Right lobe of liver (tissue), 6 donors: ENCODE measurements around the gene TBCA. TPM values are rescaled to one million over a fixed set of nuclear protein-coding genes. Genes with fewer than 3 reads are reported as not detected.

ENCODE experiments used
- ATAC-seq, 4 donors: fragments of 200-7000 bp; cut with Tn5 transposase; one replicate each; pipeline ENCODE4 v1.9.1; 2020; ENCODE audit warnings: mild to moderate bottlenecking in 4 of 4, moderate library complexity in 4 of 4
- DNase-seq, 3 donors: peaks; one replicate each; pipeline ENCODE4 v3.0.0-alpha.2; 2020
- H3K27ac ChIP-seq, 3 donors: fragments of 200-600 bp; one replicate each; pipeline ENCODE4 v1.8.0; 2022
- H3K27me3 ChIP-seq, 2 donors: fragments of 200-600 bp; one replicate each; pipeline ENCODE4 v1.8.0; 2022
- H3K36me3 ChIP-seq, 4 donors: fragments of 200-600 bp; sonication (generic) in 1 of 4; one replicate each; pipeline versions ENCODE4 v1.5.1 to v1.8.0; 2017 to 2022; ENCODE audit warnings: control low read depth in 1 of 4
- H3K4me1 ChIP-seq, 4 donors: fragments of 200-600 bp; sonication (generic) in 1 of 4; one replicate each; pipeline versions ENCODE4 v1.5.1 to v1.8.0; 2017 to 2022; ENCODE audit warnings: control low read depth in 1 of 4
- H3K4me3 ChIP-seq, 3 donors: fragments of 200-600 bp; one replicate each; pipeline ENCODE4 v1.8.0; 2022
- H3K9me3 ChIP-seq, 4 donors: fragments of 200-600 bp; sonication (generic) in 1 of 4; one replicate each; pipeline versions ENCODE4 v1.5.1 to v1.8.0; 2017 to 2022; ENCODE audit warnings: control low read depth in 1 of 4
- POLR2A ChIP-seq: fragments of 450-650 bp; IDR thresholded peaks from one replicate; pipeline ENCODE4 v1.6.1; 2017; ENCODE audit warnings: antibody characterized with exemption, mild to moderate bottlenecking
- WGBS: methylation state at CpG from one replicate; pipeline ENCODE4 v1.1.6; 2018; ENCODE audit warnings: low coverage, low lambda C conversion rate; ENCODE audit not compliant: insufficient coverage; ENCODE audit errors: missing lambda C conversion rate; 5-methylcytosine and 5-hydroxymethylcytosine counted together
- intact Hi-C, 2 donors: fragments of 100-400 bp; cut with DNase I; formaldehyde crosslinking; loops; one replicate each; pipeline versions ENCODE4 v1.11.2 to v1.14.1; 2022
- long read RNA-seq: library from polyadenylated mRNA; unstranded; transcript quantifications from one replicate; pipeline ENCODE4 v2.0.0, GENCODE V29; 2019
- total RNA-seq, 6 experiments: library from RNA; depleted of rRNA in 2 of 6; stranded (reverse); fragments of >200 nt in 2 of 6; fragmentation: NEBNext Ultra II Directional in 3 of 6; extraction: Animal tissue kit (Norgen Biotek cat#: 25700) in 3 of 6; gene quantifications; one replicate each; pipeline versions ENCODE4 v1.1.0 to v1.2.4, GENCODE V29; 2016 to 2023
- TF ChIP-seq, protein P1 (sequence below), 4 donors: fragments of 200-600 bp in 3 of 4; fragments of 450-650 bp in 1 of 4; IDR thresholded peaks; one replicate each; pipeline versions ENCODE4 v1.5.1 to v1.8.0; 2016 to 2022; ENCODE audit warnings: antibody characterized with exemption in 4 of 4, mild to moderate bottlenecking in 2 of 4
- donor health status: DM: no; HTN: yes; CAD: no.
- donor health status: DM: no; HTN: no; CAD: no.
- donor health status: DM: no; HTN: no; CAD: no.
- donor health status: DM: no; HTN: yes; CAD: no.
- donor health status: DM: no; HTN: yes; CAD: no.

TBCA gene
- total RNA-seq = 100 to 1,000 TPM in 4 of 6 experiments, 10 to 100 TPM in 2; 92.1 to 165 (median 127) TPM
- long read RNA-seq, transcript TBCA-202 (4 exons, 683 nt) = major isoform, 24 of 26 reads
- long read RNA-seq, partial matches to known transcripts = 0 of 26 reads
- long read RNA-seq, other reads (novel, unspliced or antisense) = 0 of 26 reads

DNA sequence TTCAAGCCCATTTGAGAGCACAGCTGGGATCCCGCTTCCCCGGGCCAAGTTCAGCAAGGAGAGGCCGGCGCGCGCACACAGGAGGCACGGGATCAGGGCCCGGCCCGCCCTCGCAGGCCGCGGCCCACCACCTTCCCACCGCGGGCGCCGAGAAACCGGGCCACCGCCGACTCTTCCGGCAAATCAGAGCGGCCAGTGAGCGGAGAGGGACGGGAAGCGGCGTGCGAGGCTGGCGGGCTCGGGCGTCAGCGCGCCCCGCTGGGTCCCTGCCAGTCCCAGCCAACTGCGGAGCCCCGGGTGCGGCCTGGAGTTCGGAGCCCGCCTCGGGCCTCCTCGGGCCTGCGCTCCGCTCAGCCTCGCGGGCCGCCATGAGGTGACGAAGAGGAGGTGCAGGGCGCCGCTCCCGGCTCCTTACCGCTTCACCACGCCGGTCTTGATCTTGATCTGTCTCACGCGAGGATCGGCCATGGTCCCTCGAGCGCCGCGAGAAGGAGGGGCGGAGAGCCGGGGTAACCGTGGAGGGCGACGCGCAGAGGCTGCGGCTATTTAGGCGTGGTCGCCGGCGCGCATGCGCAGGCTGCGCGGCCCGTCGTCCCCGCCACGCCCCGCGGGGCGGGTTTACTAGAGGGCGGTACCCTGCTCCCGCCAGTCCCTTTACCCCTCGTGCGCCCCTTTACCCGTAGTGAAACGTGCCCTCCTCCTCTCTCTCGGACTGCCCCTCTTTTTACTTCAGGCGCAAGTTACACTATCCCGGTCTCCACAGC is at the start of gene TBCA:
Gene TBCA (minus strand): TSS at position 550 of the 764 bp plus-strand sequence. CDS start 82 bp downstream, at position 468.
- Histone ChIP-seq H3K4me1 (peaks cover 0 to 29% (median 5%) of the 10 kb centered on the region in 4 donors), H3K27me3 (no peaks in the 10 kb centered on the region), H3K27ac (peak within 1 kb of the TSS; percentile 89 to 98 (median 93)), H3K36me3 (no peaks in the 10 kb centered on the region), H3K4me3 (peak within 1 kb of the TSS; percentile 56 to 91 (median 88)), H3K9me3 (no peaks in the 10 kb centered on the region)
- intact Hi-C loops = no loop called here
- TF ChIP-seq, protein P1, sequence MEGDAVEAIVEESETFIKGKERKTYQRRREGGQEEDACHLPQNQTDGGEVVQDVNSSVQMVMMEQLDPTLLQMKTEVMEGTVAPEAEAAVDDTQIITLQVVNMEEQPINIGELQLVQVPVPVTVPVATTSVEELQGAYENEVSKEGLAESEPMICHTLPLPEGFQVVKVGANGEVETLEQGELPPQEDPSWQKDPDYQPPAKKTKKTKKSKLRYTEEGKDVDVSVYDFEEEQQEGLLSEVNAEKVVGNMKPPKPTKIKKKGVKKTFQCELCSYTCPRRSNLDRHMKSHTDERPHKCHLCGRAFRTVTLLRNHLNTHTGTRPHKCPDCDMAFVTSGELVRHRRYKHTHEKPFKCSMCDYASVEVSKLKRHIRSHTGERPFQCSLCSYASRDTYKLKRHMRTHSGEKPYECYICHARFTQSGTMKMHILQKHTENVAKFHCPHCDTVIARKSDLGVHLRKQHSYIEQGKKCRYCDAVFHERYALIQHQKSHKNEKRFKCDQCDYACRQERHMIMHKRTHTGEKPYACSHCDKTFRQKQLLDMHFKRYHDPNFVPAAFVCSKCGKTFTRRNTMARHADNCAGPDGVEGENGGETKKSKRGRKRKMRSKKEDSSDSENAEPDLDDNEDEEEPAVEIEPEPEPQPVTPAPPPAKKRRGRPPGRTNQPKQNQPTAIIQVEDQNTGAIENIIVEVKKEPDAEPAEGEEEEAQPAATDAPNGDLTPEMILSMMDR (IDR thresholded peaks at IDR 0.05) = peak in 1 of 4 donors; percentile 22
- TF ChIP-seq POLR2A = peak; percentile 92
- DNase-seq (peak; percentile 92 to 93 (median 93)), ATAC-seq (peak; percentile 93 to 97 (median 94))
- WGBS = 0% methylated on average over 26 of the region's 89 CpGs

DNA sequence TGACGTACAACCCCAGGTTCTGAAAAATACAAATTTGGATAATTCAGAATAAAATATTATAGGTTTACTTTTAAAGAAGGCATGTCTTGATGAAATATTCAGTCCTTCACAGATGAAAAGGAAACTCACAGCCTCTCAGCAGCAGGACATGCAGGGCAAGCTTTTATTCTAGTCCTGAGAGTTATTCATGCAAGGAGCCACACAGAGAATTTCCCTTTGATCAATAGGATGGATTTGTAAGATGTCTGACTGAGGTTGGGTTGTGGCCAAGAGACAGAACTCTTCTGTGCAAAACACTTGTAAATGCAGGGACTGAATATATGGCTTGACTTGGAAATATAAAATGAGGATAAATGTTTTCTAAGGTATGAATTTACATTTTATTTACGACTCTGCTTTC is 48.8 kb upstream of the TBCA start:
- ATAC-seq (no peak), DNase-seq (no peak)
- H3K27me3 ChIP-seq = no peaks in the 10 kb centered on the region
- intact Hi-C loops = no loop called here
- H3K9me3 ChIP-seq = no peaks in the 10 kb centered on the region
- H3K36me3 ChIP-seq = no peaks in the 10 kb centered on the region
- WGBS = 83% methylated on average over 2 of the region's 2 CpGs
- no peak overlapping the region for H3K4me3 ChIP-seq
- TF ChIP-seq, protein P1 (IDR thresholded peaks at IDR 0.05) = no peak
- no peak for TF ChIP-seq POLR2A
- H3K4me1 ChIP-seq = no peaks in the 10 kb centered on the region
- H3K27ac ChIP-seq = no peak overlapping the region

GRCh38 chr5:77816686-77817085 is 40.5 kb upstream of the TBCA start:
- TF ChIP-seq, protein P1 (IDR thresholded peaks at IDR 0.05) = no peak
- TF ChIP-seq POLR2A = no peak
- no peak for DNase-seq
- H3K27me3 ChIP-seq = no peaks in the 10 kb centered on the region
- ATAC-seq = no peak
- H3K27ac ChIP-seq = no peak overlapping the region
- 0% methylated on average over 1 of the region's 2 CpGs for WGBS
- no peaks in the 10 kb centered on the region for H3K9me3 ChIP-seq
- H3K4me1 ChIP-seq = peaks cover 0 to 12% (median 3%) of the 10 kb centered on the region in 4 donors
- intact Hi-C loops = no loop called here
- H3K4me3 ChIP-seq = no peak overlapping the region
- no peaks in the 10 kb centered on the region for H3K36me3 ChIP-seq

- peak; percentile 59 to 88 (median 84) for DNase-seq
- Histone ChIP-seq H3K4me1 (peaks cover 0 to 12% (median 3%) of the 10 kb centered on the region in 4 donors), H3K9me3 (peaks cover 0 to 2% (median 0%) of the 10 kb centered on the region in 4 donors), H3K4me3 (no peak overlapping the region), H3K36me3 (no peaks in the 10 kb centered on the region), H3K27me3 (no peaks in the 10 kb centered on the region), H3K27ac (peak overlapping the region in 2 of 3 donors; percentile 68 to 70)
- TF ChIP-seq POLR2A = no peak
- TF ChIP-seq, protein P1 (IDR thresholded peaks at IDR 0.05) = no peak
- WGBS = no CpG with 5 or more reads among the region's 3 CpGs
- peak in 2 of 4 donors; percentile 48 to 70 for ATAC-seq
- intact Hi-C loops = no loop called here
Measured at GRCh38 chr5:77812926-77813589, 36.9 kb upstream of the TBCA start.
